SU-DHL-6 (cell line): ENCODE results near the gene CCL22.

ENCODE experiments used
- H2AFZ ChIP-seq: fragments of 200-600 bp; sonication (generic); 2 replicates; pipeline ENCODE4 v1.6.1; 2014; ENCODE audit warnings: low read depth, mild to moderate bottlenecking, moderate library complexity, mixed read lengths, antibody characterized with exemption, low read length; ENCODE audit not compliant: severe bottlenecking
- H3F3A ChIP-seq: fragments of 200-600 bp; shearing (Covaris generic); 2 replicates; pipeline ENCODE4 v1.6.0; 2016; ENCODE audit warnings: antibody characterized with exemption, mild to moderate bottlenecking; ENCODE audit not compliant: insufficient read depth
- H3K27ac ChIP-seq: fragments of 200-600 bp; sonication (generic); 2 replicates; pipeline ENCODE4 v1.5.1; 2016; ENCODE audit warnings: low read depth, mild to moderate bottlenecking, low read length, moderate library complexity, mixed read lengths
- H3K27me3 ChIP-seq: fragments of 200-600 bp; sonication (generic), shearing (Covaris generic); 2 replicates; pipeline ENCODE4 v1.6.0; 2014; ENCODE audit warnings: mild to moderate bottlenecking, low read length
- H3K36me3 ChIP-seq: fragments of 200-600 bp; sonication (generic); 2 replicates; pipeline ENCODE4 v1.6.1; 2014; ENCODE audit warnings: mild to moderate bottlenecking, low read length, mixed read lengths
- H3K4me2 ChIP-seq: fragments of 300-600, 200-600 bp; shearing (Covaris generic), sonication (generic); 2 replicates; pipeline ENCODE4 v1.6.0; 2014; ENCODE audit warnings: low read length, low read depth, mild to moderate bottlenecking; ENCODE audit not compliant: poor library complexity, severe bottlenecking
- H3K4me3 ChIP-seq: fragments of 200-600 bp; sonication (generic); 2 replicates; pipeline ENCODE4 v1.5.1; 2014; ENCODE audit warnings: antibody characterized with exemption, low read length, mild to moderate bottlenecking, mixed read lengths; ENCODE audit not compliant: insufficient read depth, poor library complexity, severe bottlenecking
- H3K79me2 ChIP-seq: fragments of 200-600 bp; sonication (generic); 2 replicates; pipeline ENCODE4 v1.6.1; 2014; ENCODE audit warnings: mild to moderate bottlenecking, low read length, moderate library complexity; ENCODE audit not compliant: insufficient read depth
- H3K9ac ChIP-seq: fragments of 200-600 bp; sonication (generic); 2 replicates; pipeline ENCODE4 v1.7.0; 2014; ENCODE audit warnings: mild to moderate bottlenecking, low read length
- H3K9me2 ChIP-seq: fragments of 200-600 bp; sonication (generic); replicated peaks from 2 replicates; pipeline ENCODE4 v1.6.1; 2014; ENCODE audit warnings: low read length; ENCODE audit not compliant: insufficient read depth
- H3K9me3 ChIP-seq: fragments of 200-600 bp; sonication (generic); 2 replicates; pipeline ENCODE4 v1.6.1; 2014; ENCODE audit warnings: low read length, mixed read lengths; ENCODE audit not compliant: insufficient read depth
- H4K20me1 ChIP-seq: fragments of 200-600 bp; sonication (generic); 2 replicates; pipeline ENCODE4 v1.6.1; 2014; ENCODE audit warnings: low read depth, mild to moderate bottlenecking, antibody characterized with exemption, low read length, moderate library complexity, mixed read lengths
- EZH2phosphoT487 ChIP-seq: fragments of 200-600 bp; sonication (generic), shearing (Covaris generic); conservative IDR thresholded peaks from 2 replicates; pipeline ENCODE4 v1.6.1; 2018; ENCODE audit warnings: mild to moderate bottlenecking, antibody characterized with exemption, low read length, moderate library complexity, mixed read lengths
- TF ChIP-seq, protein P1 (sequence below): fragments of 200-600 bp; sonication (generic); IDR thresholded peaks from one replicate; pipeline ENCODE4 v1.5.1; 2017; ENCODE audit warnings: antibody characterized with exemption, mild to moderate bottlenecking, low read length, moderate library complexity; ENCODE audit not compliant: insufficient read depth, poor library complexity, severe bottlenecking

Gene CCL22

GRCh38 chr16:57412584-57412983 lies 54.0 kb downstream of the CCL22 start:
- Histone ChIP-seq H3K4me2 (no peak overlapping the region), H3K27me3 (no peaks in the 10 kb centered on the region)
- TF ChIP-seq EZH2phosphoT487: no peak
- TF ChIP-seq, protein P1, sequence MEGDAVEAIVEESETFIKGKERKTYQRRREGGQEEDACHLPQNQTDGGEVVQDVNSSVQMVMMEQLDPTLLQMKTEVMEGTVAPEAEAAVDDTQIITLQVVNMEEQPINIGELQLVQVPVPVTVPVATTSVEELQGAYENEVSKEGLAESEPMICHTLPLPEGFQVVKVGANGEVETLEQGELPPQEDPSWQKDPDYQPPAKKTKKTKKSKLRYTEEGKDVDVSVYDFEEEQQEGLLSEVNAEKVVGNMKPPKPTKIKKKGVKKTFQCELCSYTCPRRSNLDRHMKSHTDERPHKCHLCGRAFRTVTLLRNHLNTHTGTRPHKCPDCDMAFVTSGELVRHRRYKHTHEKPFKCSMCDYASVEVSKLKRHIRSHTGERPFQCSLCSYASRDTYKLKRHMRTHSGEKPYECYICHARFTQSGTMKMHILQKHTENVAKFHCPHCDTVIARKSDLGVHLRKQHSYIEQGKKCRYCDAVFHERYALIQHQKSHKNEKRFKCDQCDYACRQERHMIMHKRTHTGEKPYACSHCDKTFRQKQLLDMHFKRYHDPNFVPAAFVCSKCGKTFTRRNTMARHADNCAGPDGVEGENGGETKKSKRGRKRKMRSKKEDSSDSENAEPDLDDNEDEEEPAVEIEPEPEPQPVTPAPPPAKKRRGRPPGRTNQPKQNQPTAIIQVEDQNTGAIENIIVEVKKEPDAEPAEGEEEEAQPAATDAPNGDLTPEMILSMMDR: no peak

DNA sequence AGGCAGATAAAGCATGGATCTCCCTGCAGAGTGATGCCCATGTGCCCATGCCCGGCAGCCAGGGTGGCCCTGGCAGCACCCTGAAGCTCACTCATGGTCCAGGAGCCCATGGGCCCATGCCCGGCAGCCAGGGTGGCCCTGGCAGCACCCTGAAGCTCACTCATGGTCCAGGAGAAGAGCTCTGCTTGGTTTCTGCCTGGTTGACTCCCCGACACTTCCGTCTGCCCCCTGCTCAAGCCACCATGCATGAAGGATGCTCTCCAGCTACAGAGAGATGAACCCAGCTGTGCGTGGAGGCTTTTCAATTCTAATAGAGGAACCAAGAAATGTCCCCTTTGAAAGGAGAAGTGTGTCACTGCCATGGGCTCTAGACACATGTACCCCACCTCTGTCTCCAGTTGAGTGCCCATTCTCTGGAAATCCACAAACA lies 54.7 kb downstream of the CCL22 start:
- no peaks in the 10 kb centered on the region for H4K20me1 ChIP-seq
- H3K27ac ChIP-seq: no peak overlapping the region
- no peaks in the 10 kb centered on the region for H3K27me3 ChIP-seq
- H3K9ac ChIP-seq: no peak overlapping the region
- no peaks in the 10 kb centered on the region for H3K9me2 ChIP-seq
- H3K9me3 ChIP-seq: no peaks in the 10 kb centered on the region
- no peak overlapping the region for H2AFZ ChIP-seq
- no peaks in the 10 kb centered on the region for H3F3A ChIP-seq
- no peak for TF ChIP-seq EZH2phosphoT487
- TF ChIP-seq, protein P1: no peak
- H3K79me2 ChIP-seq: no peaks in the 10 kb centered on the region
- no peak overlapping the region for H3K4me2 ChIP-seq
- no peak overlapping the region for H3K4me3 ChIP-seq
- H3K36me3 ChIP-seq: no peaks in the 10 kb centered on the region

More at GRCh38 chr16:57412584-57412983, 54.0 kb downstream of the CCL22 start:
- no peaks in the 10 kb centered on the region for H3K79me2 ChIP-seq
- no peaks in the 10 kb centered on the region for H3K9me2 ChIP-seq
- no peaks in the 10 kb centered on the region for H3K36me3 ChIP-seq
- H3K9me3 ChIP-seq: no peaks in the 10 kb centered on the region
- no peak overlapping the region for H3K9ac ChIP-seq
- H3F3A ChIP-seq: no peaks in the 10 kb centered on the region
- H3K27ac ChIP-seq: no peak overlapping the region
- H3K4me3 ChIP-seq: no peak overlapping the region
- H2AFZ ChIP-seq: no peak overlapping the region
- H4K20me1 ChIP-seq: no peaks in the 10 kb centered on the region

- H3K9me2 ChIP-seq: no peaks in the 10 kb centered on the region
- no peaks in the 10 kb centered on the region for H3K9me3 ChIP-seq
- no peaks in the 10 kb centered on the region for H3K27me3 ChIP-seq
- H3K4me3 ChIP-seq: no peak overlapping the region
- no peaks in the 10 kb centered on the region for H4K20me1 ChIP-seq
- no peak overlapping the region for H3K4me2 ChIP-seq
- H3F3A ChIP-seq: no peaks in the 10 kb centered on the region
- no peak overlapping the region for H3K9ac ChIP-seq
- no peaks in the 10 kb centered on the region for H3K36me3 ChIP-seq
- H3K79me2 ChIP-seq: no peaks in the 10 kb centered on the region
- H3K27ac ChIP-seq: no peak overlapping the region
- TF ChIP-seq EZH2phosphoT487: no peak
- TF ChIP-seq, protein P1: no peak
- no peak overlapping the region for H2AFZ ChIP-seq
Observed at GRCh38 chr16:57413733-57414132, 55.1 kb downstream of the CCL22 start.
